ENCODE measurements around the gene CSRNP3.

- TF ChIP-seq, protein P1, sequence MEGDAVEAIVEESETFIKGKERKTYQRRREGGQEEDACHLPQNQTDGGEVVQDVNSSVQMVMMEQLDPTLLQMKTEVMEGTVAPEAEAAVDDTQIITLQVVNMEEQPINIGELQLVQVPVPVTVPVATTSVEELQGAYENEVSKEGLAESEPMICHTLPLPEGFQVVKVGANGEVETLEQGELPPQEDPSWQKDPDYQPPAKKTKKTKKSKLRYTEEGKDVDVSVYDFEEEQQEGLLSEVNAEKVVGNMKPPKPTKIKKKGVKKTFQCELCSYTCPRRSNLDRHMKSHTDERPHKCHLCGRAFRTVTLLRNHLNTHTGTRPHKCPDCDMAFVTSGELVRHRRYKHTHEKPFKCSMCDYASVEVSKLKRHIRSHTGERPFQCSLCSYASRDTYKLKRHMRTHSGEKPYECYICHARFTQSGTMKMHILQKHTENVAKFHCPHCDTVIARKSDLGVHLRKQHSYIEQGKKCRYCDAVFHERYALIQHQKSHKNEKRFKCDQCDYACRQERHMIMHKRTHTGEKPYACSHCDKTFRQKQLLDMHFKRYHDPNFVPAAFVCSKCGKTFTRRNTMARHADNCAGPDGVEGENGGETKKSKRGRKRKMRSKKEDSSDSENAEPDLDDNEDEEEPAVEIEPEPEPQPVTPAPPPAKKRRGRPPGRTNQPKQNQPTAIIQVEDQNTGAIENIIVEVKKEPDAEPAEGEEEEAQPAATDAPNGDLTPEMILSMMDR (conservative IDR thresholded peaks at IDR 0.05; ENCODE audit: low read length): no peak
- TF ChIP-seq EZH2phosphoT487 (IDR thresholded peaks at IDR 0.05; ENCODE audit: borderline replicate concordance): no peak
Observed at GRCh38 chr2:165601928-165602521, 132.5 kb downstream of the CSRNP3 start.

Data from Loucy (cell line).